Bone marrow (tissue), 2 donors: Measurements from ENCODE around the gene NOP9.
A peak's percentile ranks its signal among the peaks of the same experiment; 100 is the strongest.

Experiments used
- DNase-seq, 2 donors: peaks; one replicate each; lab custom pipeline; 2025; lab: John Stamatoyannopoulos, UW

The NOP9 gene

DNA sequence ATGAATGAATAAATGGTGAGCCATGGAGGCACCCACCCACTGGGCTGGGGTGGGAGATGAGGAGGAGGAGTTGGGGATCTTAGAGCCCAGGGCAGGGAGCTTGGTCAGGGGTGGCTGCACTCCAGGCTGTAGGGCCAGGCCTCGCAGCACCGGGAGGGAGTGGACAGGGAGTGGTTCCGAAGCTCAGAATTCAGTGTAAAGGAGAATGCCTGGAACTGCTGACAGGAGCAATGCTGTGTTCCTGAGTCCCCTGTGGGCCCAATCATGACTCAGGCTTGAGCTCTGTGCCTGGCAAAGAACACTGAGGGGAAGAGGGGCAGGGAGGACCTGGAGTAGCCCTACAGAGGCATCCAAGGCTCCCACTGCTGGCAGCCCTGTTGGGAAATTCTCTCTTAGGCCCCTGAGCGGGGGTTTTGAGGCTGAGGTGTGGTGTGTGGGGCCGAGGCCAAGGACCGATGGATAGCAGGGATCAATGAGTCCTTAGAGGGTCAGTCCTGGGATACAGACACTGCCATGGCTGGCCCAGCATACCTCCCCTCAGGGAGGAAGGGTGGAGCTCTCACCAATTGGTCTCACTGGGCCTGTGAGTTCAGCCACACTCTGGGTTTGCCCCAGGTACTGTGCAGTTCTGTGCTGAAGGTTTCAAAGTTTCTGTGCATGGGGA is 18.7 kb upstream of the NOP9 start:
- no peak for DNase-seq

DNA sequence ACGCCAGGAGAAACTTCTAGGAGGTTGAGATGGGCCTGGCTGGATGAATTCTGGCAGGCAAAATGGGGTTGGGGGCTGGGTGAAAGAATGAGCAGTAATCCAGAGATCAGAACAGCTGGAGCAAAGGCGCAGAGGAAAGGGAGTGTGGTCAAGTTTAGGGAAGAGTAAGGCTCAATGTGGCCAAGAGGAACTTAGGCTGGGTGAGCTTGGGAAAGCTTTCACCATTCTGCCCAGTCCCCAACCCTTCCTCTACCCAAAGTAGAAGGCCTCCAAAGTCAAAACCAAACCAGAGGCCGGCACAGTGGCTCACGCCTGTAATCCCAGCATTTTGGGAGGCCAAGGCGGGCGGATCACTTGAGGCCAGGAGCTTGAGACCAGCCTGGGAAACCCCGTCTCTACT is 18.0 kb upstream of the NOP9 start:
- no peak for DNase-seq

DNA sequence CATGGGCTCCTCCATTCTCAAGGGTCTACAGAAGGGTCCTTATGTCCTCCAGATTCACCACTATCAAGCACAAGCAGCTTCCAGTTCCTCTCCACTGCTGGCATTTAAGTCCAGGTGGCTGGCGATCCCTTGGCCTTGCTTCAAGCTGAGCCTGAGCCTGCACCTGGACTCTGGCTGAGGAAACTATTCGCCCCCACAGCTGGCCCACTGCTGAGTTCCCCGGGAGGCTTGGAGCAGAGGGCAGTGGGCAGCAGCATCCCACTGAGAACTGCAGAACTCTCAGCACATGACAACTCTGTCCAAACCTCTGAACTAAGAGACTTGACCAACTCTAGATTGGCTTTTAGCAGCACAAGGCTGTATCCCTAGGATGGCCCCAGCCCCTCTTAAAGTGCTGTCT is 16.9 kb upstream of the NOP9 start:
- no peak for DNase-seq

DNA sequence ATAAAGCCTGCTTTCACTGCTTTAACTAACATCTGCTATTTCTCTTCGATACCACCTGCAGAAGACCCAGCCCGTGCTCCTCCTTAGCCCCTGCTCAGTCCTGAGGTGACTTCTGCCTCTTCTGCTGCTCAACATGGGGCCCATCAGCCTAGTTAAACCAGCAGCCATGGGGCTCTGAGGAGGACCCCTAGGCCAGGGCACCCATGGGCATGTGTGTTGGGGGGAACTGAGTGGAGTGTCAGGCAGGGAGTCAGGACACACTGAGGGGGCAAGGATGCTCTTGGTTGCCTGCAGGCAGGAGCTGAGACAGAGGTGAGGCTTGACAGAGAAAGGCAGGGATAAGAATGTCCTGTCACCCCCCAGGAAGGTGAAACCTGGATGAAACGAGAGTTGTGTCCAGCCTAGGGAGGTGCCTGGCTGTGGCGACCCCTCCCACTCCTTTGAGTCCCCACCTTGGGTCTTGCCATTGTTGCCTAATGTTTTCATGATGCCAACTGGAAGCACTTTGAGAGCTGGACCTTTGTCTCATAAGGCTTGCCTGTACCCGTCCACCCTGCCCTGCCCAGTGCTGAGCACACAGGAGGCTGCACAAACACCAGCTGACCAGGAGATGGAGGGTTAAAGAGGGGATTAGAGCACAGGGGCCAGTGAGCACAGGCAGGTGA is 15.7 kb upstream of the NOP9 start:
- no peak for DNase-seq

DNA sequence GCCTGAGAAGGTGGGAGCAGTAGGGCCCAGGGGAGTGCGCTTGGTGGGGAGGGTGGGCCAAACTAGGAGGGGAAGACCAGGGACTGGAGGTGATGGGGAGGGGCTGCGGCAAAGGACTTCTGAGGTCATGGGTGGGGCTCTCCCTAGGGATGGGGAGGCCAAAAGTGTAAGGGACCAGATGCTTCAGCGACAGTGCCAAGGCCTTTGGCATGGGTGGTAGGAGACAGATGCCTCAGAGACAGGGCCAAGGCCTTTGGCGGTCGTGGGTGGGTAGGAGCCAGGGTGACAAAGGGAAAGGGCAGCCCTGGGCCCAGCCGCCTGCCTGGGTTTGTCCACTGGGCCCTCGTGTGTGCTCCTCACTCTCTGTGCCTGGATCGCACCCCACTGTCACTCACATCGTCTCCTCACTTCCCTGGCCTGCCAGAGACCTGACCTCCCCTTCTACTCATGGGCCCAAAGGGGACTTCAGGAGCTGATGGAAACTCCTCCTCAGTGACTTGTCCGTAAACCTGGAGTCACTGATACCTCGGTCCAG is 15.1 kb upstream of the NOP9 start:
- DNase-seq: no peak

DNA sequence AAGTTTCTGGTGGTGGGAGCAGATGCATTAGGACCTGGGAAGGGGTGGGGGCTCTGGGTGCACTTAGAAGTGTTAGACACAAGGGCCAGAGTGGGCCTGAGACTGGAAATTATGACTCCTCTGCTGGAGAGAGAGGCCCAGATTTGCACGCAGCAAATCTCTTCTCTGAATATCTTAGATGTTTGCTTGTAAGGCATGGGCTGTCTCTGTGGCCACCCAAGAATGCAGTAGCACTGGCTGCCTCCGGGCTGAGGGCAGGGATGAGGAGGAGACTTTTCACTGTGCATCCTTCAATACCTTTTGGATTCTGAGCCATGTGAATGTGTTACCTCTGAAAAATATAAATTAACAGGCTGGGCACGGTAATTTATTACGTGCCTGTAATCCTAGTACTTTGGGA is 14.3 kb upstream of the NOP9 start:
- no peak for DNase-seq

DNA sequence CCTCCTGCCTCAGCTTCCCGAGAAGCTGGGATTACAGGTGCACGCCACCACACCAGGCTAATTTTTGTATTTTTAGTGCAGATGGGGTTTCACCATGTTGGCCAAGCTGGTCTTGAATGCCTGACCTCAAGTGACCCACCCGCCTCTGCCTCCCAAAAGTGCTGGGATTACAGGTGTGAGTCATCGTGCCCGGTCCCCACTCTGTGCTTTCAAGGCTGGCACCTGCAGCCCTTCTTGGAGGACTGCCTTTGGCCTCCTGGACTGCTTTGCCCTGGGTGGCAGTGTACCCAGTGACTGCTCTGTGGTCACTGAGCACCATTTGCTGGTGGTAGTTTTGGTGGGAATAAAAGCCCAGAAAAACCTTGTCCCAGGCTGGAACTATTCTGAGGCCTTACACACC is 12.7 kb upstream of the NOP9 start:
- DNase-seq: no peak

DNA sequence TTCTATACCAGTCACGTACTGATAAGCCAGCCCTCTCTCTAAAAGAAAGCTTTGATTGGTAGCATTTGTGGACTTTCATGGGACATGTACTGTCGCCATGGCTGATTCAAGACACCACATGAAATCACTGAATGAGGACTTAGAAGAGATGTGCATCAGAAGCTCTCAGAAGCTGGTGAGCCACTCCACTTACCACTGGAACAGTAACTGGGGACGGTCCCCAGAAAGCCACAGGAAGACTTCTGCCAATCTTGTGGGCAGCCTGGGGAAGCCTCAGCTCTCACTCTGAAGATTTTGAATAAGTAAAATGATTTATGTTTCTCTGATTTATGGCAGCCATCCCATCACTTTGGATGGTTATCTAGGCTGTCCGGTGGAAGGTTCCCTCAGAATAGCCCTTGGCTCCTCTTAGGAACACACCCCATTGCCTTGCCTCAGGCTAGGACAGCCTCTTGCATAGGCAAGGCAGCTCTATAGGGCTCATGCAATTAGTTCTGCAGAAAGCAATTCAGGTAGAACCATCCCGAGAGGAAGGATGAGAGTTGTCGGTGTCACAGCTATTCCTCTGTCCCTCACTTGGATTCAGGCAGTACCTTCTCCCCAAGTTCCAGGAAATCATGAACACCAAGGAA is 9.9 kb upstream of the NOP9 start:
- no peak for DNase-seq

DNA sequence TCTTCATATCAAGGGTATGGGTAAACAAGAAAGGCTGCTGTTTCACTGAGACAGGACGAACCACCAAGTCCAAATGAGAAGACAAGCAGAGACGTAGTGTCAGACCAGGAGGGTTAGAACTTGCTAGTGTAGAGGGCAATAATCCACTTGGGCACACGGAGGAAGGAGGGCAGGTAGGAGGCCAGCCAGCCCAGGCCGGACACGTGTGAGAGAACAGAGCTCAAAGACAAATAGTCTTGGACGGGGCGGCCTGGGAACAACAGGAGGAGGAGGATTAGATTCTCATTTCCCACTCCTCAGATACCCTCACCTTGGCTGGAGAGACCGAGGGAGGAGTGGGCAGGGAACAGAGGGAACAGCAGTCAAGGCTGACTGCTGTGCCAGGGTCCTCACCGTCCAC is 8.9 kb upstream of the NOP9 start:
- DNase-seq: no peak

DNA sequence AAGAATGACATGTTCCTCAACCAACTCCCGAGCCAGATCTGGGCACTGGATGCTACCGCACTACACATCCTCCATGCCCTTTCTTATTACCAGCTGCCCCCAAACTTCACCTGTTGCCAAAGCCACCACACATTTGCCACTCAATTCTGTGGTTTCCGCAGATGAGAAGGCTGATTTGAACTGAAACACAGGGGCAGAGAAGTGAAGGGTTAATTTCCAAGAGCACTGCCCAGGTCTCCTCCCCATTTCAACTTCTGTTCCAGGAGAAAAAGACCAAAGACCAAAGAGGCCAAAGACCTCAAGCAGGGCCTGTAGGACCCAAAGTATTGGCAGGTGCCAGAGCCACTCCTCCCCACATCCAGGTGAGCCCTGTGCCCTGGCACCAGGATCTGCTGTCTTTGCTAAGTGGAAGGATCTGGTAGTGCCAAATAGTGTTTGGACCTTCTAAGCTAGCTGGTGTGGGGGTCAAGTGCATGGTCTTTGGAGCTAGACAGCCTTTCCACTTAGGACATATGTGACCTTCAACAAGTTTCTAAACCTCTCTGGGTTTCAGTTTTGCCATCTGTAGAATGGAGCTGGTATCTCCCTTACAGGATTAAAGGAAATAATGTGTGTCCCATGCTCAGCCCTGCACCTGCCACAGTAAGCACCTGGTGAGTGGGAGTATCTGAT is 8.1 kb upstream of the NOP9 start:
- DNase-seq: no peak

DNA sequence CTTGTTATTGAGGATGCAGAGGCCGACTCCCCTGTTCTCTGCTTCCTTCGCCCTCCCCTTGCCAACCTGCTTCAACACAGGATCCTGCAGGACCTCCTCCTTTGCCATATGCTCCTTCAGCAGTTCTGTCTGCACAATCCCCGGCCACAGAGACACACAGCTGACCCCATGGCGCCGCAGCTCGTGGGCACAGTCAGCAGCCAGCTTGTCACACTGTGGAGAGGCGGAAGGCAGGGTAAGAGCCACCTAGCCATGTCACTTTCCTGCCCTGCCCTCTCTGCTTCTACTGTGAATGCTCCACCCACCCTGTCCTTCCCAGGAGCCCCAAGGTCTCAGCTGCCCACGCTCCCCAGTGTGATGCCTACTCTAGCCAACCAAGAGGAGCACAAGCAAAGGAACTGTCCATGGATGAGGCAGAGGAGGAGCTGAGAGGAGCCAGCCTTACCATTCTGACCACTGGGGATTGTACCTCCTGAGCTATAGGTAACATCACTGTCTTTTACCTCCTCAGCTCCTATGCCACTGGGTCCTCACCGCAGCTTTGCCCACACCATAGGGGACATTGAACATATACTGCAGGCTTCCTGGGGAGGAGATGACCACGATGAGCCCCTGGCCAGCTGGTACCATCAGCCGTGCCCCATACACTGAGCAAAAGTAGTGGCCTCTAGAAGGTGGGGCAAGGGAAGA is 7.4 kb upstream of the NOP9 start:
- no peak for DNase-seq

DNA sequence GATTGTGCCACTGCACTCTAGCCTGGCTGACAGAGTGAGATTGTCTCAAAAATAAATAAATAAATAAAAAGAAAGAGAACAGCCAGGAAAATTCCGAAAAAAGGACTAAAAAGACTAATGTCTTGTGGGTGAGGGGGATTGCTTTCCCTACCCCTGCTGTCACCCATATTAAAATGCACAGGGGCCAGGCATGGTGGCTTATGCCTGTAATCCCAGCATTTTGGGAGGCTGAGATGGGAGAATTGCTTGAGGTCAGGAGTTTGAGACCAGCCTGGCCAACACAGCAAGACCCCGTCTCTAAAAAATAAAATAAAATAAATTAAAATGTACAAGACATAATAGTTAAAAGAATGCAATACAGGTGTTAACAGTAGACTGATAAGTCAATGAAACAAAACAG is 6.1 kb upstream of the NOP9 start:
- no peak for DNase-seq

DNA sequence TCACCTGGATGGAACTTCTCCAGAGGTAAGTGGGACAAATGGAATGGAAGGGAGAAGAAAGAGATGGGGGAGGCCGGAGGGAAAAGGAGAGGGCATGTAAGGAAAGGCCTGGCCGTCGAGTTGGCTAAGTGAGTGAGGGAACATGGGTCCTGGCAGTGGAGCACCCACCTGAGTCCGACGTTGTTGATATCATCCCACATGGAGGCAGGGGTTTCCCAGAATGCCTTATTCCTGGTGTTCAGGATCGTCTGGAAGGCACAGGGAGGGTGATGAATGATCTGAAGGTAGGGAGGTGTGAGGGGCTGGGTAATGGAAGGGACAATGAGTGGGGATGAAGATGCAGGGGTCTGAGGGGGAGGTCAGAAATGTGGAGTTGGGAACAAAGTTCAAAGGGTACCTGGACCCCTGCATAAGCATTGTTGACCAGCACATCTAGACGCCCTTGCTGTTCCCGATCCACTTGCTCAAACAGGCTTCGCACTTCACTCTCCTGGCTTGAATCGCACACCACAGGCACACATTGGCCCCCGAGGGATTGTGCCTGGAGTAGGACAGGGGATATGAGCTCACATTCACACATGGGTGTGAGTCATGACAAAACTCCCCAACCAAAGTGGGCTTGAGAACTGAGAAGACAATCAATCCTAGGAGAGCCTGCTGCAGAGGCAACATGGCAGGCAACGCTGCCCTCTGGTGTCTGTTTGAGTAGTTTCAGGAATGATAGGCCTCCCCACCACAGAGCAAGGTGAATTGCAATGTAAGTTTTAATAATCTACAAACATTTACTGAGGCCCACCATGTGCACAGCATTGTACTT is 3.1 kb upstream of the NOP9 start:
- DNase-seq: peak; percentile 43 to 91

DNA sequence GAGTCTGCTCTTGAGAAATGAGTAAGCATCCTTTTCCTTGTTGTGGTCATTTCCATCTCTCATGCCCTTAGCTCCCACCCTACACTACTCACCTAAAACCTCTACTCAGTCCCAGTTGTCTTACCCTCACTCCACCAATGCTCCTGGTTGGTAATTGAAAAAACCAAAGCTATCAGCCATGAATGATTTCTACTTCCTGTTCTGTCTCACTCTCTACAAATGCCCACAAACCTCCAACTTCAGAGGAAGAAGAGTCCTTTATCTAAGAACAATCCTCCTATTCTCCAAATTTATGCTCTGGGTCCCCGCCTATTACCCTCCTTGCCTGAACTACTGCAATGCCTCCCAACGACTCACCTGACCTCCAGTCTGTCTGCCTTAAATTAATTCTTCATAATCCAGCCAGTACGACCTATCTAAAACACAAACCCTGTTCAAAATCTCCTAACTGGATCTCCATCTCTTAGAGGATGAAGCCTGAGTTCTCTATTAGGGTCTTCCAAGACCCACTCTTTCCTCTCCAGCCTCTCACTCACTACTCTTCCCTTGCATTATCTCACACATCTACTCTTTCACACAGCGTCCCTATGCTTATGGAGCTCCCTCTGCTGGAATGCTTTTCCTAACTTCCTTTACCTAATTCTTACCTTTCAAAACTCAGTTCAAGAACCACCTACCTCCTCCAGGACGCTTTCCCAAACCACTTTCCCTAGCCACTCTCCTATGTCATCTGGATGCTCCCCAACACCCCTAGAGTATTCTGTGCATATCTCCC is 2.3 kb upstream of the NOP9 start:
- DNase-seq: peak in 1 of 2 donors; percentile 13

DNA sequence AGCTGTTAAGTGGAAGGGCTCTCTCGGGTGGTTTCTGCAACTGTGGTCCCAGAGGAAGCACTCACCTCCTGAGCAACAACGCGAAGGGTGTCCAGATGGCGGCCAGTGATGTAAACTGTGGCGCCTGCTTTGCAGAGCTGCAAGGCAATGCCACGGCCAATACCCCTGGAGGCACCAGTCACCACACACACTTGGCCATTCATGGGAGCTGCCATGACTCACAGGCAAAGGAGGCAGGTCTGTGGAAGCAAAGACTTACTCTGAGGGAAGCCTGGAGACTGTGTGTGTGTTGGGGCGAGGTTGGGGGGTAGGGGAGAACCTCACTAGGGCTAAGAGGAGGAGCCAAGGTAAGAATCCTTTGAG is 777 bp upstream of the NOP9 start:
- no peak for DNase-seq

DNA sequence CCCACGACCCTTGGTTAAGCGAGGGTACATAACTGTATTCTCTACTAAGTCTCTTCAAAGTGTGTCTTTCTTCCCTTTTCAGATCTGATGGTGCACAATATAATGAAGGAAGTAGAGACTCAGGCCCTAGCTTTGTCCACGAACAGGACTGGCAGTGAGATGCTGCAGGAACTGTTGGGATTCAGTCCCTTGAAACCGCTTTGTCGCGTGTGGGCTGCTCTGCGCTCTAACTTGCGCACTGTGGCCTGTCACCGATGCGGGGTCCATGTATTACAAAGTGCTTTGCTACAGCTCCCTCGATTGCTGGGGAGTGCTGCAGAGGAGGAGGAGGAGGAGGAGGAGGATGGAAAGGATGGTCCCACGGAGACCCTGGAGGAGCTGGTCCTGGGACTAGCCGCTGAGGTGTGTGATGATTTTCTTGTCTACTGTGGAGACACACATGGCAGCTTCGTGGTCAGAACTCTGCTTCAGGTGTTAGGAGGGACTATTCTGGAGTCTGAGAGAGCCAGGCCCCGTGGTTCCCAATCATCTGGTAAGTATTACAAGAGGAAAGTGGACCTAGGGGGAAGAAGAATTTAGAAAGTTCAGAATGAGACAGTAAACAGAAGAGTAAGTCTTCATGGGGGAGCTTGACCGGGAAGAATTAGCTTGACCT is 803 bp downstream of the NOP9 start:
- no peak for DNase-seq

DNA sequence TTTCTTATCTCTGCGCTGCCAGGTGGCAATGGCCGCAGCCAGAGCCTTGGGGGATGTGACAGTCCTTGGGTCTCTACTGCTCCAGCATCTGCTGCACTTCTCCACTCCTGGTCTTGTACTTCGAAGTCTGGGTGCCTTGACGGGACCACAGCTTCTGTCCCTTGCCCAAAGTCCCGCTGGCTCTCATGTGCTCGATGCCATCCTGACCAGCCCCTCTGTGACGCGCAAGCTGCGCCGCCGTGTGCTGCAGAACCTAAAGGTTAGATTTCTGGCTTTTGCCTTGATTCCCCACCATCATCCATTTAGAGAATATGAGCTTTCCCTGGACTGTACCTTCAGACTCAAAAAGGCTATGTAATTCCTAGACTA is 4.4 kb downstream of the NOP9 start:
- no peak for DNase-seq

DNA sequence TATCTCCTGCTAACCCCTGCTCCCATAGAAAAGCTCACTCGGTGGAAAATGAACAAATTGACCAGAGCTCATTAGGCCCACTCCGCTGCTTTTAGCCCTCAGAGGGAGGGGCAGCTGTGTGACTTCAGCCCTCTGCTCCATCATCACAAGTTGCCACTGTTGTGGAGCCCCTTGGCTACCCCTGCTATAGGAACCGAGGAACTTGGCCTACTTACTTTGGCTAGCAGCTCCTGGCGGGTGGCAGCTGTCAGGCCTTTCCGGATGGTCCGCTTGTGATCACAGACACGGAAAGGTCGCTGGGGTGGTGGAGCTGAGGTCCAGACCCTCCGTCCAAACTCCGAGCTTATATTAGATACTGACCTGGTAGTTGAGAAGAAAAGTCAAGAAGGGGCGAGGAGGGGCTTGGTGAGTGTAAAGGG is 7.5 kb downstream of the NOP9 start:
- no peak for DNase-seq

DNA sequence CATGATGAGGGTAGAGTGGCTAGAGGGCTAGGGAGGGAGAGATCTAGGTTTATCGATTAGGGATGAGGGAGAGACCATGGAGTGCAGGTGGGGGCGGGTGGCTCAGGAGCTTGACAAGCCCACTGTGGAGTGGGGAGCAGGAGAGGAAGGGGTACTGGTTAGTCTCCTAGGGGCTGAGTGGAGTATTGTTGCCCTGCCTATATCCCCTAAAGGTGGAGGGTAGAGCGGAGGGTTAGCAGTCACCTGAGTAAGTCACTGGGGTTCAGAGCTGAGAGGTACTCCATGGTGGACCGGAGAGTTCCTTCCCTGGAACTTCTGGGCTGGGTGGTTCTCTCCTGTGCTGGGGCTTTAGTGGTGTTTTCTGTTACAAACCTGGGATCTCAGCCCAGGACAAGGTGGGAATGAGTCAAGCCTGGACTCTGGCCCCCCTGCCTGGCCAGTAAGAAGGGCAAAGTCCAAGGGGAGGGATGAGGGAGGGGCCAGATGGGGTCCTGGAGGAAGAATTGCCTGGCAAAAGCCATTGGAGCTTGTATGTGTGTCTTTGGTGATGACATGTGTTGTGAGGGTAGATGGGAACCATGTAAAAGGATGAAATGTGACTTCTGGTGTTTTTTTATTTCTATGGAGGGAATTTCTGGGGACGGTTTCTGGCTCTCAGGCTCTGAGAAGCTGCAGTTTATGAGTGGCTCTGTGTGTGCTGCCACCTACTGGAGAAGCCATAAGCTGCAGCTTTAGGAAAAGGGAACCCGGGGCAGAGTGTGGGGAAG is 8.1 kb downstream of the NOP9 start, which contains the start of gene CIDEB:
TSS of gene CIDEB (minus strand) at position 403 of the 767 bp plus-strand sequence. CDS start at position 284, 119 bp downstream.
- DNase-seq: peak; percentile 29 to 52
